Measurements from ENCODE around the gene TMEM141.
"Not testable (repeated sequence)": the region's sequence is repeated elsewhere in the genome, so short reads cannot be mapped to it uniquely, and the experiment has no call there.

Gene TMEM141

DNA sequence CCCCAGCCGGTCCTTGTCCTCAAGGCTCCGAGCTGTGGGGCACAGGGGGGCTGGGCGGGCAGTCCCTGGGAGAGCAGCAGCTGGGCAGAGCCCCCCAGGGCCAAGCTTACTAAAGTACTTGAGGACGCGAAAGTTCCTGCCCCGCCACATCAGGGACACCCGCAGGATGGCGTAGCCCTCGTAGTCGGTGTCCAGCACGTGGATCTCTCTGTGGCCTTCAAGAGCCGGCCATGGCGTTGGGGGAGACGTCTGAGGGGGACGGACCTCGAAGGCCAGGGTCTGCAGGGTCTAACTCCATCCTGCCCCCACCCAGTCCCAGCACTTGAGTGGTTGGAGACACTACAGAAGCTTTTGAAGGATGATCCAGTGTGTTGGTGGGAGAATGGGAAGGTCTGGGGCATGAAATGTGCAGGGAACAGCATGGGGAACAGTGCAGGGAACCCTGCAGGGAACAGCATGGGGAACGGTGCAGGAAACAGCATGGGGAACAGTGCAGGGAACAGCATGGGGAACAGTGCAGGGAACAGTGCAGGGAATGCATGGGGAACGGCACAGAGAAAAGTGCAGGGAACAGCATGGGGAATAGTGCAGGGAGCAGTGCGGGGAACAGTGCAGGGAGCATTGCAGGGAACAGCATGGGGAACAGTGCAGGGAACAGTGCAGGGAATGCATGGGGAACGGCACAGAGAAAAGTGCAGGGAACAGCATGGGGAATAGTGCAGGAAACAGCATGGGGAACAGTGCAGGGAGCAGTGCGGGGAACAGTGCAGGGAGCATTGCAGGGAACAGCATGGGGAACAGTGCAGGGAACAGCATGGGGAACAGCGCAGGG lies 35.6 kb upstream of the TMEM141 start:
- not testable (repeated sequence) for DNase-seq (ENCODE audit: low read depth)

DNA sequence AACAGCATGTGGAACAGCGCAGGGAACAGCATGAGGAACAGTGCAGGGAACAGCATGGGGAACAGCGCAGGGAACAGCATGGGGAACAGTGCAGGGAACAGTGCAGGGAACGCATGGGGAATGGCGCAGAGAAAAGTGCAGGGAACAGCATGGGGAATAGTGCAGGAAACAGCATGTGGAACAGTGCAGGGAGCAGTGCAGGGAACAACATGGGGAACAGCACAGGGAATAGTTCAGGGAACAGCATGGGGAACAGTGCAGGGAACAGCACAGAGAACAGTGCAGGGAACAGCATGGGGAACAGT lies 35.1 kb upstream of the TMEM141 start:
- no peak for DNase-seq (ENCODE audit: low read depth)

DNA sequence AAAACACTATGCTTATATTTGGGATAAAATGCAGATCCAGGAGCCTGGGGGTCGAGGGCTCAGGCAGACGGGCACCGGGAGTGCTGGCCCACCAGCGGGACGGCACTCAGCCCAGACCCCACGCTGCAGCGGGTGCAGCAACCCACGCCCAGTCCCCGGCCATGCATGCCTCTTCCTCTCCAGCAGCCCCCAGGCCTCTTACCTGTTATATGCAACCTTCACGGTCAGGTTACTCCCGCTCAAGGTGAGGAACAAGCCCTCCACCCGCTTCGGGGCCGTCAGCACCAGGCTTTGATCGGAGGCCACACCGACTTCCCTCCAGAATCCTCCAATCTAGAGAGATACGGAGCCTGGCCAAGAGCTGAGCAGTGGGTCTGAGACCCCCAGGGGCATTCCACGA lies 34.3 kb upstream of the TMEM141 start:
- DNase-seq (ENCODE audit: low read depth) = no peak

DNA sequence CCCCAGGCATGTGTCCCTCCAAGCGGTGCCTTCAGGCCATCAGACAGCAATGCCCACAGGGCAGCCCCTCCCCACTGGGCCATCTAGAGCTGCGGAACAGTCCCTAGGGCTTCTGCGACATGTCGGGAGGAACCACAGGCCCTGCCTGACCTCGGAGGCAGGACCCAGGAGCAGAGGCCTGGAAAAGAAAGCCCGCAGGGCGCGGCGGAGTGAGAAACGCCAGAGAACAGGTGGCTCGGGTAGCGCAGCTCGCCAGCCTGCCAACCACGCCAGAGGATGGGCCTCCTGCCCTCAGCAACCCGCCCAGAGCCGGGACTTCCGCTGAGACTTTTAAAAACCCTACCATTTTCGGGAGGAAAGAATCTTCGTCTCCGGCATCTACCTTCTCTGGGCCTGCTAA lies 33.8 kb upstream of the TMEM141 start:
- no peak for DNase-seq (ENCODE audit: low read depth)

DNA sequence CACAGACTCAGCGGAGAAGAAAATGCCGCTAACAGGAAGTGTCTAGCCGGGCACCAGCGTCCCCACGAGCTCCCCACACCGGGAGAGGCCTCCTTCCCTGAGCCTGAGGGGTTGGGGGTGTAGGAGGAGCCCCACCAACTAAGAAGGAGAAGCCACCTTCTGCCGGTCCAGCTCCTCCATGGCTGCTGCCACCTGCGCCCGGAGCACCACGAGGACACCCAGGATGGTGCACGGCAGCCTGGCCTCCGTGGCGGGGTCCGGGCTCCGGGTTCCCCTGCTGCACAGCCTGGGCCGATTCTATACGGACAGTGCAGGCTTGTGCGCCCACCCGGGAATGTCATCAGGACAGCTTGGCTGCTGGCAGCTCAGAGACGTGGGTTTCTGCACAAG lies 33.4 kb upstream of the TMEM141 start:
- DNase-seq (ENCODE audit: low read depth) = no peak

- DNase-seq (ENCODE audit: low read depth) = no peak
Measured at GRCh38 chr9:136759001-136759400, 32.1 kb upstream of the TMEM141 start.

DNA sequence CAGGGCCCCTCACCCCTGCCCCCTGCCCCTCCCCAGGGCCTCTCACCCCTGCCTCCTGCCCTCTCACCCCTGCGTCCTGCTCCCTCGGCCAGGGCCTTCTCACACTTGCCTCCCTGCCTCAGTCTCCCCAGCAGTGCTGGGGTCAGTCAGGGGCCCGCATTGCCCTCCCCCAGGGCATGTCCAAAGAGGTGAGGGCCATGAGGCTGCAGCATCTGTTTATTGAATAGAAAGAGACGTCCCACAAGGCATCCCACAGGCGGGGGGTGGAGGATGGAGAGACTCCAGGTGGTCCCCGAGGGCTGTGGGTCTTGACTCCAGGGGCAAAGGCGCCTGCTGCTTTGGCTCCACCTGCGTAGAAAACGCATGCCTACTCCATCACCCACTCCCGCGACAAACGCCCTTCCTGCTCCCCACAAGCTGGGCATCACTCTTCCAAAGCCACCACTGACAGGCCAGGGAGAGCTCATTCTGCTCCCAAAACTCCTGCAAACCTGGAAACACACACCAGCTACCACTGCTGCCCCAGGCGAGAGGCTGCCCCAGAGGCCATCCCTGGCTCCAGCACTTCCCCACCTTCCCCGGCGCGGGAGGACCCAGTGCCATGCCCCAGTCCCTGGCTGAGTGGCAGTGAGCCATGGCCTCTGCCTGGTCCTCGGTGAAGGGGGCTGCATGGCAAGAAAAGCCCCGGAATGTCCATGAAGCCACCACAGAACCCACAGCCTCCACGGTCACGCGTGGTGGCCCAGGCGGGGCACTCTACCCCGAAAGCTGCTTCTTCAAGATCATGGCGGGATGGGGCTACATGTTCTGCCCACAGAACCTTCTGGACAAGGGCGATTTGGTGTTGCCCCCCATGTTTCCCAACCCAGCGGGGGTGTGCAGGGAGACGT lies 31.5 kb upstream of the TMEM141 start:
- DNase-seq (ENCODE audit: low read depth) = no peak

GRCh38 chr9:136760424-136760823 lies 30.7 kb upstream of the TMEM141 start:
- DNase-seq (ENCODE audit: low read depth) = no peak

GRCh38 chr9:136760834-136761544 lies 30.2 kb upstream of the TMEM141 start:
- DNase-seq (ENCODE audit: low read depth) = peak; percentile 79

DNA sequence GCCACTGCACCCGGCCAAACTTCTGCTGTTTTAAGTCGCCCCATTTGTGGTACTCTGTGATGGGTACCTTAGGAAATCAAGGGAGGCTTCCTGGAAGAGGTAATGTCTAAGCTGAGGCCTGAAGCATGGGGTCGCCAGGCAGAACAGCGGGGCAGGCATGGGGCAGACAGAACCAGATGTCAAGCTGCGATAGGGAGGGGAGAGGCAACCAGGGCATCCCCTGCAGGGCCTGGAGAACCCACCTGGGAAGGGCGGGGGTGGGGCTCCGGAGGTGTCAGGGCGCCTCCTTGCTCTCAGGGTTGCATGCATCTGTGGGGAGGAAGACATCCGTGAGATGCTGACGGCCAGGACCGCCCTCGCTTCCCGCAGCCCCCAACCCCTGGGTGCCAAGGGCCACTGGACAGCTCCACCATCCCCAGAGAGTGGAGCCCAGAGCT lies 29.6 kb upstream of the TMEM141 start:
- no peak for DNase-seq (ENCODE audit: low read depth)

DNA sequence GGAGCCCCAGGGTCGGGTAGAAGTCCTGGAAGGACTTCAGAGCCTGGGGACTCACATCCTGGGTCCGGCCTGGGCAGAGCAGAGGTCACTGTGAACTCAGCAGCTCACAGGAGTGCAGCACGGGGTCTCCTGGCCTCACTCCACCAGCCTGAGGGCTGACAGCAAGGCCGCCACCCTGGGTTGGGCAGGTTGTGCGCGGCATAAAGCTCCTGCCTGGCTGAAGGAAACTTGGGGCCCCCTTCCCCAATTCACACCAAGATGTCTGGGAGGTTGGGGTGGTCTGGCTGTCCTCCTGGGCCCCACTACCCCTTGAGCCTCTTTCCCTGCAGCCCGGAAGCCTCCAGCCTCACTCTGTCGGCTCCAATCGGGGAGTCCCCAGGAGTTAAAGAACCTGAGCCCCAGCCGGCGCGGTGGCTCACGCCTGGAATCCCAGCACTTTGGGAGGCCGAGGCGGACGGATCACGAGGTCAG lies 28.9 kb upstream of the TMEM141 start:
- DNase-seq (ENCODE audit: low read depth) = no peak

DNA sequence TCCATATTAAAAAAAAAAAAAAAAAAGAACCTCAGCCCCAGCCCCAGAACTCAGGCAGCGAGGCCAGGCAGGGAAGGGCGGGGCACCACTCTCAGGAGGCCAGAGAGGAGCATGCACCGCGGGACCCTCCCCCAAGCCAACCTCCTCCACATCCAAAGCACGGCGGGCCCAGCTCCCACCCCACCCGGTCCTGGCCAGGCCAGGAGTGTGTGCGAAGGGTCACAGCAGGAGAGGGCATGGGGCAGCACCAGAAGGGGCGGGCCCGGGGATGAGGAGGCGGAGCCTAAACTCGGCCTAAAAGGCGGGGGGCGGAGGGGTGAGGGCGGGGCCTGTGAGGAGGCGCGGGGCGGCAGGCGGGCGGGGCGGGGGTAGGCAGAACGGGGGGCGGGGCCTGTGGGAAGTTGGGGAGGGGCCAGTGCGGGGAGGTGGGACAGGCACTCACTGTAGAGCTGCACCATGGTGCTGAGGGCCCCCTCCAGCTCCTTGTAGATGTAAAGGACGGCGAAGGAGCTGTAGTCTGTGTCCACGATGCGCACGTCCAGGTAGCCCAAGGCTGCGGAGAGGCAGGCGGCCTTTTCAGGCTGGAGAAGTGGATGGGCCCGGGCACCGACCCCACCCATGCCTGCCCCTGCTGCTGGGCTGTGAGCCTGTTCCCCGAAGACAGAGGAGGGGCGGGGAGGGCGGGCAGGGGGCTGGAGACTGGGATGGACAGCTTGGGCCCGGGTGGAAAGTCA lies 28.1 kb upstream of the TMEM141 start:
- peak; percentile 53 for DNase-seq (ENCODE audit: low read depth)

- DNase-seq (ENCODE audit: low read depth) = no peak
Measured at GRCh38 chr9:136763649-136764035, 27.5 kb upstream of the TMEM141 start.

DNA sequence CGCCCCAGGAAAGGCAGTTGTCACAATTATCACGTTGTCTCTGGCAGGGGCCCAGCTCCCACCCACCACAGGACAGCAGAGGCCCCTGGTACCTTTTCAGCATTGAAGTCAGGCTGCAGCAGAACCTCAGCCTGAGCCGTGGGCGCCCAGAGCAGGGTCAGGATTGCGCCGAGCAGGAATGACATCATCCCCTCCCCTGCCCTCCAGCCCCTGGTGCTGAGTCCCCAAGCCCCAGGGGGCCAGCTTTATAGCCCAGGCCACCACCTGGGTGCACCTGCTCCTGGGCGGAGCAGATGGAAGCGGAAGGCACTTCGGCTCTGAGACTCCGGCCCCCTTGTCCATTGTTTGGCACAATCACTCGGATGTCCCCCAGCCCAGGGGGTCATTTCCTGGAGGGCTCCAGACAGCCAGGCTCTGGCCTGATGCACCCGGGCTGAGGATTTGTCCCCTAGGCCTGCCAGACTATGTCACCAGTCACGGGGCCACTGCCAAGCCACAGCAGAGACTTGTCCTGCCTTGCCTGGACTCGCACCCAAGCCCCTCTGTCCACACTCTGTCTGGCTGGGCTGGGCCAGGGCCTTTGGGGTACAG lies 26.7 kb upstream of the TMEM141 start, which contains the start of gene LCN15:
LCN15 (minus strand) TSS at position 218 of the 591 bp plus-strand sequence; CDS start at position 188, 30 bp downstream.
- DNase-seq (ENCODE audit: low read depth) = no peak

GRCh38 chr9:136765041-136765440 lies 26.1 kb upstream of the TMEM141 start:
- DNase-seq (ENCODE audit: low read depth) = no peak

- not testable (repeated sequence) for DNase-seq (ENCODE audit: low read depth)
Measured at GRCh38 chr9:136765745-136766409, 25.3 kb upstream of the TMEM141 start.

GRCh38 chr9:136766410-136767120 lies 24.6 kb upstream of the TMEM141 start:
- peak; percentile 56 for DNase-seq (ENCODE audit: low read depth)

DNA sequence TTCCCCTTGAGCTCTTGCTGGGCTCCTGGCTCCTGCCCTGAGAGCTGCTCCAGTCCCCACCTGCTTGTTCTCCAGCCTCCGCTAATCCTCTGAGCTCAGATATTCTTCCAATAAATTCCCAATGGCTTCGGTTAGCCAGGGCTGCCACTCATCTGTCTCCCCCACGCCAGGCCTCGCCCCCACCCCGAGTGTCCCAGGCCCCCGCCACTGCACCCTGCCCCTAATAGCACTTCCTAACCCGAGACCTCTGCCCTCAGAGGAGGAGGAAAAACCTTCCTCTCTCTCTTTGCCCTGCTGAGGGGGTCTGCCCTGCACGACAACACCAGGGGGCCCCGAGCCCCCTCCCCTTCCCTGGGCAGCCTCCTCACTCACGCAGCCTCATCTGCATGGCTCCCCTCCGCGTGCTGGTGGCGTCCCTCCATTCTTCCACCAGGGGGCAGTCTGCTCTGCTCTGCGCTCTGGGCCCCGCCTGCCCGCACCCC lies 21.4 kb upstream of the TMEM141 start:
- peak; percentile 34 for DNase-seq (ENCODE audit: low read depth)

- DNase-seq (ENCODE audit: low read depth) = no peak
Measured at GRCh38 chr9:136771907-136772415, 19.2 kb upstream of the TMEM141 start.

Measured in ELR (cell line).